MM.1S (cell line): ENCODE data around the gene SORCS2.

Experiments used
- DNase-seq: peaks from one replicate; pipeline ENCODE4 v3.0.0-alpha.2; 2015
- H2AFZ ChIP-seq: fragments of 300-600 bp; sonication (generic); 2 replicates; pipeline ENCODE4 v1.6.0; 2016; ENCODE audit warnings: antibody characterized with exemption, low read length
- H3F3A ChIP-seq: fragments of 300-600 bp; sonication (generic); 2 replicates; pipeline ENCODE4 v1.6.1; 2016; ENCODE audit warnings: mild to moderate bottlenecking, antibody characterized with exemption, low read length, moderate library complexity, mixed read lengths; ENCODE audit not compliant: insufficient read depth
- H3K27ac ChIP-seq: fragments of 300-600 bp; sonication (generic); 2 replicates; pipeline ENCODE4 v1.5.1; 2016; ENCODE audit warnings: mild to moderate bottlenecking, low read length
- H3K27me3 ChIP-seq: fragments of 300-600 bp; sonication (generic); replicated peaks from 2 replicates; pipeline ENCODE4 v1.6.0; 2016; ENCODE audit warnings: low read length; ENCODE audit not compliant: insufficient read depth
- H3K36me3 ChIP-seq: fragments of 300-600 bp; sonication (generic); replicated peaks from 2 replicates; pipeline ENCODE4 v1.6.1; 2016; ENCODE audit warnings: mild to moderate bottlenecking, low read length, mixed read lengths; ENCODE audit not compliant: insufficient read depth
- H3K4me1 ChIP-seq: fragments of 300-600 bp; sonication (generic); 2 replicates; pipeline ENCODE4 v1.6.1; 2016; ENCODE audit warnings: low read length, mixed read lengths
- H3K4me2 ChIP-seq: fragments of 300-600 bp; sonication (generic); 2 replicates; pipeline ENCODE4 v1.6.0; 2016; ENCODE audit warnings: low read depth, low read length
- H3K4me3 ChIP-seq: fragments of 300-600 bp; sonication (generic); 2 replicates; pipeline ENCODE4 v1.5.1; 2016; ENCODE audit warnings: low read length, mixed read lengths
- H3K79me2 ChIP-seq: fragments of 300-600 bp; sonication (generic); 2 replicates; pipeline ENCODE4 v1.6.1; 2016; ENCODE audit warnings: mixed run types, low read length, mixed read lengths
- H3K9ac ChIP-seq: fragments of 300-600 bp; sonication (generic); 2 replicates; pipeline ENCODE4 v1.6.1; 2016; ENCODE audit warnings: low read length, mixed read lengths
- H3K9me2 ChIP-seq: fragments of 300-600 bp; sonication (generic); replicated peaks from 2 replicates; pipeline ENCODE4 v1.6.1; 2016; ENCODE audit warnings: mild to moderate bottlenecking, low read length, mixed read lengths; ENCODE audit not compliant: insufficient read depth
- H3K9me3 ChIP-seq: fragments of 300-600 bp; sonication (generic); replicated peaks from 2 replicates; pipeline ENCODE4 v1.6.1; 2016; ENCODE audit warnings: mild to moderate bottlenecking, low read length, mixed read lengths; ENCODE audit not compliant: insufficient read depth
- H4K20me1 ChIP-seq: fragments of 300-600 bp; sonication (generic); 2 replicates; pipeline ENCODE4 v1.6.1; 2016; ENCODE audit warnings: mild to moderate bottlenecking, low read length, moderate library complexity, mixed read lengths; ENCODE audit not compliant: insufficient read depth
- EZH2 ChIP-seq: fragments of 300-600 bp; sonication (generic); optimal IDR thresholded peaks from 2 replicates; pipeline ENCODE3; 2017; ENCODE audit warnings: low read depth, mild to moderate bottlenecking, antibody characterized with exemption, low read length, mixed read lengths
- EZH2phosphoT487 ChIP-seq: fragments of 300-600 bp; sonication (generic); IDR thresholded peaks from 2 replicates; pipeline ENCODE4 v1.6.1; 2018; ENCODE audit warnings: antibody characterized with exemption, low read length
- TF ChIP-seq, protein P1 (sequence below): fragments of 300-600 bp; sonication (generic); IDR thresholded peaks from 2 replicates; pipeline ENCODE4 v1.5.1; 2016; ENCODE audit warnings: antibody characterized with exemption, low read length, mixed read lengths

SORCS2 gene

DNA sequence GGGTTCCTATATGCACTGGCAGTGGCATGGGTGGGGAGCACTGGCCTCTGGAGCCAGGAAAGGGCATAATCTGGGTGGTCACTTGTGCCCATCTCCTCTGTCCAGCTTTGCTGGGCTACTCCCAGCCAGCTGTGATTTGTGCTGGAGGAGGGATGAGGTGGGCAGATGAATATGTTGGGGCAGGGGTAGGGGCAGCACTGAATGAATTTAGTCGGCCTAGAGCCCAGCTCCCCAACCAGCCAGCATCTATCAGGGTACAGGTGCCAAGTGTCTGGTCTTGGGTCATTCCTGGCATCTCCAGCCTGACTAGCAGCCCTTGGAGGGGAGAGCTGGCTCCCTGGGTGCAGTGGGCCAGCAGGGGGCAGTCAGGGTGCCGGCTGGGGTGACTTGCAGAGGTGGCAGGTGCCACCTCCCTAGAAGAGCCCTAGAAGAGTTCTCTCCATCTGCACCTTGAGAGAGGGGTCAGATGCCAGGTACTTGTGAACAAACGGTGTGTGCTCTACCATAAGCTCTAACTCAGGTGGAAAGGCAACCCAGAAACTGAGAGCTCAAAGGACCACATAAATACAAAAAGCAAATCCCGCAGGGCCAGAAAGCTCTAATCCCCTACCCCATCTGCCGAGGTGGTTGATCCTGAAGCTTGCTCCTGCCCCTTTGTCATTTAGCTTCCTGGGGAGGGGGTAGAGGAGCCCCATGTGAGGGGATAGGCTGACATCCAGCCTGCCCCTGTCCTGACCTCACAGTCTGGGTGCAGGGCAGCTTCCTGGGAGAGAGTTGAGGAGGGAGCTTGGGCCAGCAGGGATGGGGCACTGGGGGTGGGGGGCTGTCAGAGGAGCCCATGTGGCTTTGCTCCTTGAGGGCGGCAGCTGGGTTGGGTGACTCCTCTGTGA is 2.2 kb downstream of the SORCS2 start:
- no peak overlapping the region for H3K4me3 ChIP-seq
- TF ChIP-seq EZH2phosphoT487 (no peak), EZH2 (no peak)
- TF ChIP-seq, protein P1, sequence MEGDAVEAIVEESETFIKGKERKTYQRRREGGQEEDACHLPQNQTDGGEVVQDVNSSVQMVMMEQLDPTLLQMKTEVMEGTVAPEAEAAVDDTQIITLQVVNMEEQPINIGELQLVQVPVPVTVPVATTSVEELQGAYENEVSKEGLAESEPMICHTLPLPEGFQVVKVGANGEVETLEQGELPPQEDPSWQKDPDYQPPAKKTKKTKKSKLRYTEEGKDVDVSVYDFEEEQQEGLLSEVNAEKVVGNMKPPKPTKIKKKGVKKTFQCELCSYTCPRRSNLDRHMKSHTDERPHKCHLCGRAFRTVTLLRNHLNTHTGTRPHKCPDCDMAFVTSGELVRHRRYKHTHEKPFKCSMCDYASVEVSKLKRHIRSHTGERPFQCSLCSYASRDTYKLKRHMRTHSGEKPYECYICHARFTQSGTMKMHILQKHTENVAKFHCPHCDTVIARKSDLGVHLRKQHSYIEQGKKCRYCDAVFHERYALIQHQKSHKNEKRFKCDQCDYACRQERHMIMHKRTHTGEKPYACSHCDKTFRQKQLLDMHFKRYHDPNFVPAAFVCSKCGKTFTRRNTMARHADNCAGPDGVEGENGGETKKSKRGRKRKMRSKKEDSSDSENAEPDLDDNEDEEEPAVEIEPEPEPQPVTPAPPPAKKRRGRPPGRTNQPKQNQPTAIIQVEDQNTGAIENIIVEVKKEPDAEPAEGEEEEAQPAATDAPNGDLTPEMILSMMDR, result peak; percentile 18; the same call in 1 of the 2 replicates
- H3K36me3 ChIP-seq, result no peaks in the 10 kb centered on the region
- no peaks in the 10 kb centered on the region for H3K79me2 ChIP-seq
- no peak overlapping the region for H3K27ac ChIP-seq
- peaks cover 80% of the 10 kb centered on the region for H3K27me3 ChIP-seq
- no peak overlapping the region for H3K4me2 ChIP-seq
- no peaks in the 10 kb centered on the region for H3K9me3 ChIP-seq
- H2AFZ ChIP-seq, result no peak overlapping the region
- H4K20me1 ChIP-seq, result no peaks in the 10 kb centered on the region
- no peaks in the 10 kb centered on the region for H3K4me1 ChIP-seq
- no peak overlapping the region for H3K9ac ChIP-seq
- H3F3A ChIP-seq, result no peaks in the 10 kb centered on the region
- DNase-seq, result no peak
- H3K9me2 ChIP-seq, result no peaks in the 10 kb centered on the region

DNA sequence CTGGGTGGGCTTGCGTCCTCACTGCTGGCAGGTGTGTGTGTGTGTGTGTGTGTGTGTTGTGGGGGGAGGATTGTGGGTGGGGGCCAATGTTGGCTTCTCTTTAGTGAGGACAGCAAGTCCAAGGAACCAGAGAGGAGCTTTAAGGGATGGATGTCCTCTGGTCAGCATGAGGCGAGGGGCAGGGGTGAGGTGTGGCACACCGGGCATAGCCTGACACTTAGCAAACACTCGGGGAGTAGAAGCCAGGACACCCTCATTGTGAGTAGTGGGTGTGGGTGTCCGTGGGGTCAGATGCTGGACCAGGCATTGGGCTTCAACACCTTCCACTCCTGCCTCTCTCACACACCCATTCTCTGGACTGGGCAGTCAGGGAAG is 2.8 kb downstream of the SORCS2 start:
- no peak overlapping the region for H3K4me3 ChIP-seq
- no peak overlapping the region for H2AFZ ChIP-seq
- no peaks in the 10 kb centered on the region for H3K9me3 ChIP-seq
- TF ChIP-seq, protein P1, result no peak
- TF ChIP-seq EZH2phosphoT487 (no peak), EZH2 (no peak)
- H3K79me2 ChIP-seq, result no peaks in the 10 kb centered on the region
- peaks cover 80% of the 10 kb centered on the region for H3K27me3 ChIP-seq
- no peak for DNase-seq
- H3K4me1 ChIP-seq, result no peaks in the 10 kb centered on the region
- no peaks in the 10 kb centered on the region for H3F3A ChIP-seq
- H3K9me2 ChIP-seq, result no peaks in the 10 kb centered on the region
- H3K4me2 ChIP-seq, result no peak overlapping the region
- no peaks in the 10 kb centered on the region for H4K20me1 ChIP-seq
- H3K27ac ChIP-seq, result no peak overlapping the region
- no peaks in the 10 kb centered on the region for H3K36me3 ChIP-seq
- no peak overlapping the region for H3K9ac ChIP-seq

DNA sequence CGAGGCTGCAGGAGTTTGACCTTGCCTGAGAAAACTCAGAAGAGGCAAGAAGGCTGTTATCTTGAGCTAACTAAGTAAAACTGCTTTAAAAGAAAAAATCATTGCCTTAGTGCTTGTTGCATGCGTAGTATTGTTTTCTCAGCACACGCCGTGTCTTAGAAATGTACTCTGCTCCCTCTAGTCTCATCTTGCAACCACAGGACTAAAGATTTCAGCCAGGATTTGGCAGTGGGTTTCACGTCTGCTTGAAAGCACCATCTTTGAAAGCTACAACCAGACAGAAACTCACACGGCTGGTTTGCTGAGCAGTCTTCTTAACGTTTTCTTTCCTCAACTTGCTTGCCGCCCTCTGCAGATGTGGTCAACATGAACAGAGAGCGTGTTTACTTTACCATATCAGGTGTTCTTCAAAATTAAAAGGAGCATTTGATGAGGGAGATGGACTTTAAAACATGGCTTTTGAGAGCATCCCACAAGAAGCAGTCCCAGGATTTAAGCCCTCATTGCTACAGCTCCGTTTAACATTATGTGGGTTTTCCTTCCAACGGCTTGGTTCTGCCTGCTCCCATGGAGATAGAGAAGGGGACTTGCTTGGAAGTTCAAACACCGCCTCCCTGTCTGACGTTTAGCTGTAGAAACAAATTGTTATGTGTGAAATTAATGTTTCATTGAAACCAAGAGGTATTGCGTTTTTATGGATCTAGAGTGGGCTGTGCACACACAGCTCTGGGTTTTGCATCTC is 3.4 kb downstream of the SORCS2 start:
- no peak overlapping the region for H3K9ac ChIP-seq
- no peaks in the 10 kb centered on the region for H3K9me2 ChIP-seq
- no peak overlapping the region for H3K4me2 ChIP-seq
- H3K36me3 ChIP-seq, result no peaks in the 10 kb centered on the region
- no peaks in the 10 kb centered on the region for H4K20me1 ChIP-seq
- H2AFZ ChIP-seq, result no peak overlapping the region
- H3K9me3 ChIP-seq, result no peaks in the 10 kb centered on the region
- H3K27me3 ChIP-seq, result peaks cover 86% of the 10 kb centered on the region
- H3K79me2 ChIP-seq, result no peaks in the 10 kb centered on the region
- TF ChIP-seq, protein P1, result no peak
- TF ChIP-seq EZH2, result no peak
- no peak for TF ChIP-seq EZH2phosphoT487
- no peak overlapping the region for H3K4me3 ChIP-seq
- no peaks in the 10 kb centered on the region for H3F3A ChIP-seq
- no peak for DNase-seq
- H3K4me1 ChIP-seq, result no peaks in the 10 kb centered on the region
- H3K27ac ChIP-seq, result no peak overlapping the region
